ENCODE data around the gene PCDHGB1. TPM values are rescaled to one million over a fixed set of nuclear protein-coding genes. Genes with fewer than 3 reads are reported as not detected.
"Not testable (repeated sequence)": the region's sequence is repeated elsewhere in the genome, so short reads cannot be mapped to it uniquely, and the experiment has no call there.

Gene PCDHGB1
- not detected for total RNA-seq

GRCh38 chr5:141349917-141350619, at the start of gene PCDHGB1:
Gene PCDHGB1, plus strand, starts transcription at chr5:141350099. Its CDS starts 162 bp downstream, at chr5:141350261.
- peak; percentile 16 for DNase-seq

GRCh38 chr5:141303756-141304155, 46.1 kb upstream of the PCDHGB1 start, which contains the start of gene SLC25A2:
Gene SLC25A2, minus strand, starts transcription at chr5:141304049. Its CDS starts 184 bp downstream, at chr5:141303865.
- no peak for DNase-seq

- no peak for DNase-seq
These were observed 43.3 kb upstream of the PCDHGB1 start for GRCh38 chr5:141306630-141307029.

- no peak for DNase-seq
These were observed 36.2 kb upstream of the PCDHGB1 start for GRCh38 chr5:141313711-141314110.

- not testable (repeated sequence) for DNase-seq
These were observed 32.9 kb upstream of the PCDHGB1 start for GRCh38 chr5:141316963-141317362.

DNA sequence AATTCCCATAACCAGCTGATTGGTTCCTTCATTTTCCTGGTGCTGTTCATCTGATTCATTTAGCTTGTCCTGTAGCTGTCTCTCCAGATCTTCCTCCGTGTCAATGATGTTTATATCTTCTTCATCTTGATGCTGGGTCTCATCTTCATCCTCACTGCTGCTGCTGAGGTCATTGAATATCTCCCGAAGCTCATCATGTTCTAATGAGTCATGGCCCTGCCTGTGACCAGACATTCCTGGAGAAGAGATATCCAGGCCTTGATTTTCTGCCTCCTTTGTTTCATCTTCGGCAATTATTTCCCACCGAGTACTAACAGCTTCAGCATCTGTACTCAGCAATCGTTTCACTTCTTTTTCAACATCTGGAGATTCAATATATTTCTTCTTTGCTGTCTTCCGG, 30.7 kb upstream of the PCDHGB1 start:
- no peak for DNase-seq

- no peak for DNase-seq
These were observed 30.2 kb upstream of the PCDHGB1 start for GRCh38 chr5:141319699-141320098.

DNA sequence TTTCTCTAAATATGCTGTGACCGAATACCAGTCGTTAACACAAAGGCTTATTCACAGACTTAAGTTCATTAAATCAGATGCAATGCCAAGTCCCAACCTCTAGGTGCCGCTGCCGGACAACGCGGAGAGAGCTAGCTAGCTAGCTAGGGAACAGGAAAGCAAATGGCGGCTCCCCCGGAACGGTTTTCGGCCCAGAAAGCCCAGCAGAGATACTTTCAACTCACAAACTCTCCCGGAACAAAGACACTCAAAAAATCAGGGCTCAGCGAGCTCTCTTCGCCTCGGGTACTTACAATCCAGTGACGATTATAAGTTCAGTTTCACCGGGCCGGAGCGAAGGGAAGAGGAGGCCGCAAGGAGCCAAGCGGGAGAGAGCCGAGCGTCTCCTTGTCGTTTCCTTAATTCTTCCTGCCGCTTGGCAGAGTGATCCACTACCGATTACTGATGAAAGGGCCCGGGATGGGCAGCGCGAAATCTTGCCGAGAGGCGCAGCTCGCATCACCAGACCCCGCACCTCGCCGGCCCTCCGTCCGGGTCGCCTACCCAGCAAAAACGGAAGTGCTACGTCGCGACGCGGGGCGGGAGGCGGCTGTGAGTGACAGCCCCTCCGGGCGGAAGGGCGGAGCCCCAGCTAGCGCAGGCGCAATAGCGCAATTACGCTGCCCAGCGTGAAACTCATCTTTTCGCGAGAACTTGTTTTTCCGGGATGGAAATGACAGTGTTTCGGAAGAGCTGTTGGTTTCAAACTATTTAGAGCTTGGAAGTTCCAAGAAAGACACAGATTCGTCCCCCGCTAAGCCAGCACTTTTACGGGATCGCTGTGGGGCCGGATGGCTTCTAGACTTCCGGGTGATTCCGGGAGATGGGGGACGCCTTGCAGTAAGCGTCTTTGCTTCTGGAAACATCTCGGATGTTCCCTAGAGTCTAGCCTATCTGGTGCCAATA, 29.4 kb upstream of the PCDHGB1 start, which contains the start of gene TAF7:
TSS of gene TAF7 (minus strand) at position 560 of the 945 bp plus-strand sequence. CDS start 740 bp downstream, outside the sequence.
- peak; percentile 86 for DNase-seq

- DNase-seq: no peak
These were observed 27.6 kb upstream of the PCDHGB1 start for GRCh38 chr5:141322261-141322660.

GRCh38 chr5:141326088-141326854, 23.6 kb upstream of the PCDHGB1 start:
- peak; percentile 61 for DNase-seq

GRCh38 chr5:141328231-141328630, 21.7 kb upstream of the PCDHGB1 start:
- DNase-seq: no peak

DNA sequence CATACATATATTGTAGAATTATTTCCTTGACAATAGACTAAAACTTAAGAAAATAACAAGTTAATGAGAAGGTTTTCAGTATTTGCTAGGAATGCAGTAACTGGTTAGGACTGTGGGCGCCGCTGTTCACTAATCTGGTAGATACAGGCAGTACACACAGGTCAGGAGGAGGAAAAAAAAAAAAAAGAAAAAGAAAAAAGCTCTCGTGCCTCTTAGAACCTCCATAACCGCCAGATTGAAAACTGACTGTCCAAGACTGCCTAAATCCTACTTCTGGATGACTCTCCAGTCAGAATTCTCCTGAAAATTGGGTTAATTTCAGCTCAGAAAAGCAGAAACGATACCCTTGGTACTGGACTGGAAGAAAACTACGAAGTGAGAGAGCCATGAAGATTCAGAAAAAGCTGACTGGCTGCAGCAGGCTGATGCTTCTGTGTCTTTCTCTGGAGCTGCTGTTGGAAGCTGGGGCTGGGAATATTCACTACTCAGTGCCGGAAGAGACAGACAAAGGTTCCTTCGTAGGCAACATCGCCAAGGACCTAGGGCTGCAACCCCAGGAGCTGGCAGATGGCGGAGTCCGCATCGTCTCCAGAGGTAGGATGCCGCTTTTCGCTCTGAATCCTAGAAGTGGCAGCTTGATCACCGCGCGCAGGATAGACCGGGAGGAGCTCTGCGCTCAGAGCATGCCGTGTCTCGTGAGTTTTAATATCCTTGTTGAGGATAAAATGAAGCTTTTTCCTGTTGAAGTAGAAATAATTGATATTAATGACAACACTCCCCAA, 19.4 kb upstream of the PCDHGB1 start, which contains the start of gene PCDHGA1:
TSS of gene PCDHGA1 (plus strand) at position 216 of the 782 bp plus-strand sequence.
- no peak for DNase-seq

- DNase-seq: not testable (repeated sequence)
These were observed 17.3 kb upstream of the PCDHGB1 start for GRCh38 chr5:141332571-141332970.

- DNase-seq: no peak
These were observed 11.2 kb upstream of the PCDHGB1 start, which contains the start of gene PCDHGA2 for GRCh38 chr5:141338538-141339306. Gene PCDHGA2, plus strand, starts transcription at chr5:141338760.

DNA sequence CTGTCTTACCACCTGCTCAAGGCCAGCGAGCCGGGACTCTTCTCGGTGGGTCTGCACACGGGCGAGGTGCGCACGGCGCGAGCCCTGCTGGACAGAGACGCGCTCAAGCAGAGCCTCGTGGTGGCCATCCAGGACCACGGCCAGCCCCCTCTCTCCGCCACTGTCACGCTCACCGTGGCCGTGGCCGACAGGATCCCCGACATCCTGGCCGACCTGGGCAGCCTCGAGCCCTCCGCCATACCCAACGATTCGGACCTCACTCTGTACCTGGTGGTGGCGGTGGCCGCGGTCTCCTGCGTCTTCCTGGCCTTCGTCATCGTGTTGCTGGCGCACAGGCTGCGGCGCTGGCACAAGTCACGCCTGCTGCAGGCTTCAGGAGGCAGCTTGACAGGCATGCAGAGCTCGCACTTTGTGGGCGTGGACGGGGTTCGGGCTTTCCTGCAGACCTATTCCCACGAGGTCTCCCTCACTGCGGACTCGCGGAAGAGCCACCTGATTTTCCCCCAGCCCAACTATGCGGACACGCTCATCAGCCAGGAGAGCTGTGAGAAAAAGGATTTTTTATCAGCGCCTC, 9.0 kb upstream of the PCDHGB1 start:
- DNase-seq: not testable (repeated sequence)

- DNase-seq: no peak
These were observed 7.1 kb upstream of the PCDHGB1 start for GRCh38 chr5:141342773-141343172.

GRCh38 chr5:141343242-141343952, 6.5 kb upstream of the PCDHGB1 start, which contains the start of gene PCDHGA3:
Gene PCDHGA3, plus strand, starts transcription at chr5:141343829. Its CDS starts 205 bp downstream, at chr5:141344034.
- no peak for DNase-seq

- no peak for DNase-seq
These were observed 5.9 kb upstream of the PCDHGB1 start for GRCh38 chr5:141343953-141344463.

DNA sequence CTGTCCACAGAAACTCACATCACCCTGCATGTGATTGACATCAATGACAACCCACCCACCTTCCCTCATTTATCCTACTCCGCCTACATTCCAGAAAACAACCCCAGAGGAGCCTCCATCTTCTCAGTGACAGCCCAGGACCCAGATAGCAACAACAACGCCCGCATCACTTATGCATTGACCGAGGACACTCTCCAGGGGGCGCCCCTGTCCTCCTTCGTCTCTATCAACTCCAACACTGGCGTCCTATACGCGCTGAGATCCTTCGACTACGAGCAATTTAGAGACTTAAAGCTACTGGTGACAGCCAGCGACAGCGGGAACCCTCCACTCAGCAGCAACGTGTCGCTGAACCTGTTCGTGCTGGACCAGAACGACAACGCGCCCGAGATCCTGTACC, 4.6 kb upstream of the PCDHGB1 start:
- no peak for DNase-seq
